Stimulated activated CD8-positive, alpha-beta memory T cell treated with anti-CD3 and anti-CD28 coated beads, Interleukin-15, amount 100 ng/mL, for 24 hours (primary cell): ENCODE data around the gene SYF2.
"Not testable (repeated sequence)": the region's sequence is repeated elsewhere in the genome, so short reads cannot be mapped to it uniquely, and the experiment has no call there.

Source experiments
- DNase-seq: peaks from one replicate; pipeline ENCODE4 v3.0.0-alpha.2; 2020; ENCODE audit warnings: low read depth

Gene SYF2

DNA sequence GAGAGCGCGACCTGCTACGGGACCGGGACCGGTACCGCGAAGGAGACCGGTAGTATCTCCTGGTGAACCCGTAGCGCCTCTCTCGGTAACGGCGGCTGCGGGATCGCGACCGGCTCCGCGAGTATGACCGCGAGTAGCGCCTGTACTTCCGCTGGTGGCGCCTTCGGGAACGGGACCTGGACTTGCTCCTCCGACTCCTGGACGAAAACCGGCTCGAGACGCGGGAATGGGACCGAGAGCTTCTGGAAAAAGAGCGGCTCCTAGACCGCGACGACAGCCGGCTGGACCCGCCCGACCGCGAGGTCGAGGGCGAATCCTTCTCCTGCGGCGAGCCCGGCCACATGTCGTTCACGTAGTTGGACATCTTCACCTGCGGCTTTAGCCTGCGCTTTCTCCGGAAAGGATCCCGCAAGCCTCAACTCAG lies 14.3 kb upstream of the SYF2 start:
- no peak for DNase-seq

DNA sequence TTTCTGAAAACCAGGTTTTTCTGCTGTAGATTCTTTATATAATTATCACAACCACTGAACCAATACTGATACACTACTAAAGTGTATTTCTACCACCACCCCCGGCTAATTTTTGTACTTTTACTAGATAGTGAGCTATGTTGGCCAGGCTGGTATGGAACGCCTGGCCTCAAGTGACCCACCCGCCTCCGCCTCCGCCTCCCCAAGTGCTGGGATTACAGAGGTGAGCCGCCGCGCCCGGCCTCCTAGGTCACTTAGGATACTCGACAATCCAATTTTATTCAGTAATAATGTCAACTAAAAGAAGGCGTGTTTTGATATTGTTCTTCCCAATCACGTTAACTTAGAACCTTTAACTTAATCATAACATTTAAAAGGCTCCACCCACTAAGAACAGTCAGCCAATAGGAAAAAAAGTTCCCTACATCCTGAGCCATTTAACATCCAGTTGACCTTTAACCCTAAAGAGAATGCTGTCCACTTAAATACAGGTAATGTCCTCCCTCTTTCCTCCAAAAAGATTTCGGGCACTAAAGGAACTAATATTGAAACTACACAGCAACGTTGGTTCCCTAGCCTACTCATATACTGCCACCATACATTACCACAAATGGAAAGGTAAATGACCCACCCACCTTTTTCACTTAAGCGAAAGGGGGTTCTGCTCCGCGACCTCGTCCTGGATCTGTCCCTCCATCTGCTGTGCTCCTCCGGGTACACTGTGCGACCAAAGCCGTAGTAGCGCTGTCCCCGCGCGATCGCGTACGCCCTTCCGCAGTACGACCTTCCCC lies 13.7 kb upstream of the SYF2 start:
- no peak for DNase-seq

DNA sequence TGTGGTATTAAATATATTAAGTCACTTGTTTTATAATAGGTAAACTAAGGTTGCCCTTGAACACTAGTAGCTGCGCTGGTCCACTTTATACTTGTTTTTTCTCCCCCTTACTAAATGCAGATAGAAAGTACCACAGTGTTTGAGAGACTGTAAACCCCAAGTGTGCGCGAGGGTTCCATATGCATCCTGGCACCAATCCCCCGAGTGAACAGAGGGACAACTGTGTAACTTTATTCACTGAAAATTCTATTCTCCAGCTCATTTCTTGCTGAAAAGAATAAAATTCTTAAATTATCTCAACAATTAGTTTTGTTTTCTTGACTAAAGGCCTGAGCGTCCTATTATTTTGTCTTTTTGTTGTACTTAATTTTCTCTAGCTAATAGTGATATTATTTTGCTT lies 13.1 kb upstream of the SYF2 start:
- DNase-seq, result no peak

DNA sequence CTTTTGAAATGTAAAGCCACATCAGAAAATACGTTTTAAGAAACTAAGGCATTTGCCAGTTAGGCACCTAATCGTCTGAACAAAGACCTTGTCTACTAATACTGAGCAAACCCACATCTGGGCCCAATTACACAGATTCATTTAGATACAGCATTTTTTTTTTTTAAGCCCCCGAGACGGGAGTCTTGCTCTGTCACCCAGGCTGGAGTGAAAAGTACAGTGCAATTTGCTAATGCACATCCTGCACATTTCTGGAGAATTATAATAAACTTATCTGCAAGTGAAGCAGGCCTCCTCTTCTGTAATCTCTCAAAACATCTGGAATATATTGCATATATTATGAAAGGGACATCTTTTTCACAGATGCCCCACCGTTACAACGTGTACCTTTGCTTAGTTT lies 11.6 kb upstream of the SYF2 start:
- no peak for DNase-seq

DNA sequence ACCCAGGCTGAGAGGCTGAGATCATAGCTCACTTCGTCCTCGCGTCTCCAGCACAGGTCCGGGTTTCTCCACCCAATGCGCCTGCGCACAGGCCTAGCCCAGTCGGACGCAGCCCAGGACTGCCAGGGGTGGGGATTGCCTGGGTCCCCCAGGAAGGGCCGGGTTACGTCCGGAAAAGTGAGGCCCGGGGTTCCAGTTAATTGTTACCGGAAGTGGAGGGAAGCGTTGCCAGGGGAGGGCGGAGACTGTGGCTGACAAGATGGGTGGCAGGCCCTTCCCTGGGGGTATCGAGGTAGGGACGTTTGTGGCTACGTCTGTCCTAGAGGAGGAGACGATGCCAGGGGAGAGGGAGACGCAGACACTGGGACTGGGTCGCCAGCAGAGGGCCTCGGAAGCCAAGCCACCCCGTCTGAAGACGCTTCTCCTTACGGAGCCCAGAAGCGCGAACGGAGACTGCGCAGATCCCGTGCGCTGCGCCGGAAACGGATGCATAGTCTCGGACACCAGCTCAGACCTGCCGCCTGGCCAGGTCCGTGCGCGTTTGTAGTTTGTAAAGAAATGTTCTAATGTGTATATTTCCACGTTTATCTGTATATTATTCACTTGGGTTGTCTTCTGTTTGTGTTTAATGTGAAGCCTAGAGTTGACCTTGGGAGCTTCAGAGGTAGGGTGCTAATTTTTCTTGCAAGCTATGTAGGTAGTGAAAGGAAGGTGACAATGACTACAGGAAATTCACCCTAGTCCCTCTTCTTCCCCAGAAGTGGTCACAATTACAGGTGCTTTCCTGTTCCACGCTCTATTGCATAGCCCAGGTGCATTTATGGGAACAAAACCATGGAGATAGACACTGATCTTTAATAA lies 7.6 kb upstream of the SYF2 start:
- peak; percentile 75 for DNase-seq

DNA sequence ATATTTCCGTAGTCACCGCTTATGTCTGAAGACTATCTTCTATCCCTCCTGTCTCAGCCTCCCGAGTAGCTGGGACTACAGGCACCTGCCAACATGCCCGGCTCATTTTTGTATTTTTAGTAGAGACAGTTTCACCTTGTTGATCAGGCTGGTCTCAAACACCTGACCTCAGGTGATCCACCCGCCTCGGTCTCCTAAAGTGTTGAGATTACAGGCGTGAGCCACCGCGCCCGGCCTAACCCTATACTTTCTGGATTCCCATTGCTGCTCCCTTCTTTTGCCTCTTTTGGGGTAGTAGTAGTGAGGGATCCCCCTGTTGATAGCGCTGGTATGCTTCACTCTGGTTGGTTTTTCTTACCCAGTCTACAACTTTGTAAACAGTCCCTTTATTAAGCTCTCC lies 5.7 kb upstream of the SYF2 start:
- DNase-seq, result no peak

- DNase-seq, result not testable (repeated sequence)
These were observed 4.0 kb upstream of the SYF2 start for GRCh38 chr1:25236261-25236660.

DNA sequence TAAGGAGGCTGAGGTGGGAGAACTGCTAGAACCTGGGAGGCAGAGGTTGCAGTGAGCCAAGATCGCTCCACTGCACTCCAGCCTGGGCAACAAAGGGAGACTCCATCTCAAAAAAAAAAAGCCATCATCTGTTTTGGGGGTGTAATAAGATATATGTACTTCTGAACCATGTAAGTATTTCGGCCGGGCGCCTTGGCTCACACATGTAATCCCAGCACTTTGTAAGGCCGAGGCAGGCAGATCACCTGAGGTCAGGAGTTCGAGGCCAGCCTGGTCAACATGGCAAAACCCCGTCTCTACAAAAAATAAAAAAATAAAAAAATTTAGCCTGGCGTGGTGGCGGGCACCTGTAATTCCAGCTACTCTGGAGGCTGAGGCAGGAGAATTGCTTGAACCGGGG lies 3.1 kb upstream of the SYF2 start:
- not testable (repeated sequence) for DNase-seq

GRCh38 chr1:25232866-25233784 lies 823 bp upstream of the SYF2 start:
- no peak for DNase-seq

DNA sequence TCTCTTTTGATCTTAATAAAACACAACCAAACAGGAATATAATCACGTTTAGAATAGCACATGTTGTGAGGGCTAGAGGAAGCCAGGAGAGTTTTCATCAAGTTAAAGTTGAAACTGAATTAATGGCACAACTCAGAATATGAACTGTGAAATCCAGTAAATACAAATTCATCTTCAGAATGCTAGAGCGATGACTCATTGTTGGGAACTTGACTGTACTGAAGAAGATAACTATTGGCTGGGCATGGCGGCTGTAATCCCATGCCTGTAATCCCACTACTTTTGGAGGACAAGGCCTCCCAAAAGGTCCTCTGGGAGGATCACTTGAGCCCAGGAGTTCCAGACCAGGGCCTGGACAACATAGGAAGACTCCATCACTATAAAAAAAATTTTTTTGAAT lies 8.8 kb downstream of the SYF2 start:
- no peak for DNase-seq

DNA sequence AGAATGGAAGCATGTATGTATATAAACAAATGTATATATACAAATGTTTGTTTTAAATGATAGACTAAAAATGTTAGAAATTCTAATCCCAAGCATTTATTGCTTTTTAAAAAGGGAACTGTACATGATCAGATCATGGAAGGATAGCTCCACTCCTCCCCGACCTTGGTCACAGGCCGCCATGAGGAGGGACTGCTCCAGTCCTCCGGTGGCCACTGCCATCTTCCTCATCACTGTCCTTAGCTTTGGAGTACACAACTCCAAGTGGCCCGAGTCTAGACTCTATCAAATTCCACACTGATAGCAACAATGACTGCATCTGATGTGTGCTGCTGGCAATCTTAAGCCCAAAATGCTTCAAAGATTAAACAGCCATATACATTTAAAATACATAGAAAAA lies 9.7 kb downstream of the SYF2 start:
- DNase-seq, result no peak

DNA sequence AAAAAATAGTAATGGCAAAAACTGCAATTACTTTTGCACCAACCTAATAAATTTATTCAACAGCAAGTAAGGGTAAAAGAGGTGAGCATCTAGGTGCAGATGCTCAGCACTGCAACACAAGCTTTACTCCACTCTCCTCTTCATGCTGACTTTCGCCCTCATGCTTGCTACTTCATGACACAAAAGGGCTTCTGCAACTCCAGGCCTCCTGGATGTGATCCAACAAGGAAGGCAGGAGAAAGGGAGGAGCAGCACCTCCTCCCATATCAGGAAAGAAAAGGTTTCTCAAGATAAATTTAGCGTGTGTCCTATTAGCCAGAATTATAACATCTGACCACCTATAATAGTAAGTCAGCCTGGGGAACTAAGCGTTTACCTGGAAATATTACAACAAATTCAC lies 11.6 kb downstream of the SYF2 start:
- no peak for DNase-seq

- DNase-seq, result no peak
These were observed 12.5 kb downstream of the SYF2 start for GRCh38 chr1:25219661-25220251.

DNA sequence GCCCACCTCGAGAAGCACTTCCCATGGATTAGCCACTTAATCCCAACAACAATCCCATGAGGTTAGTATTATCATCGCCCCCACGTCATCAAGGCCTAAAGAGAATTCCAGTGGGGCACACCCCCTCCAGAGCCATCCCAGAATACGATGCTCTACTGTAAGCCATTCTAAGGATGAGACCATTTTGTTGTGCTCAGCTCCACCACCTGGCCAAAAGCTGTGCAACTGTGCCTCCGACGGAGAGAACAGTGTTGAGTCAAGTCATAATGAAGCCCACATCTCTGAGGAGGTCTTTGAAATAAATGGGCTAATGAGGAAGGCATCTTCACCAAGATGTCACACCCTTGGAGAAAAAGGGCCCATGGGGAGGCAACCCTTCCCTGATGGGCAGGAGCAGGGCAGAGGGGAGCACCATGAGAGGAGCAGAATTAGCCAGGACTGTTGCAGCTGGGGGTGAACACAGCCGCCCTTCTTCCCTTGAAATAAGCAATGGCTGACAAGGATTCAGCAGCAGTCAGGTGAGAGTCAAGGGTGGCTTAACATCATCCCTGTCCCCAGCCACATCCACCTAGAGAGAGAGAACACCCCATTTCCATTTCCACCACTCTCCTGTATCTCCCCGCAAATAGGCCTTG lies 14.6 kb downstream of the SYF2 start:
- DNase-seq, result no peak

GRCh38 chr1:25217015-25217414 lies 15.3 kb downstream of the SYF2 start:
- DNase-seq, result no peak

DNA sequence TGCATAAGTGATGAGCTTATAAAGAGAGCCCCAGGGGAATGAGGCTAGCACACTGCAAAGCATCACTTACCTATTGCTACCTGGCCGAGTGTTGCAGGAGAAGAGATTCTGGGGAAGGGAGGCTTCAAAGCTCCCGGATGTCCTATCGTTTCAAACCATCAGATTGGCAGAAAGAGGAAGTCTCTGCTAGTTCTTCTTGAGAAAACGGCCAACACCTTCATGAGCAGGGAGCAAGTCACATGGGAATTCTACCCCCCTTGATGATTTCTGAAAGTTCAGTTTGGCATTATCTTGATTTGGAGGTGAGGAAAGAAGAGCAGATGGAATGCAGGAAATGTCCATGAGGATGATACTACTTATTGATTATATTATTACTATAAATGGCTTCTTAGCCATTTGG lies 16.2 kb downstream of the SYF2 start:
- DNase-seq, result no peak

DNA sequence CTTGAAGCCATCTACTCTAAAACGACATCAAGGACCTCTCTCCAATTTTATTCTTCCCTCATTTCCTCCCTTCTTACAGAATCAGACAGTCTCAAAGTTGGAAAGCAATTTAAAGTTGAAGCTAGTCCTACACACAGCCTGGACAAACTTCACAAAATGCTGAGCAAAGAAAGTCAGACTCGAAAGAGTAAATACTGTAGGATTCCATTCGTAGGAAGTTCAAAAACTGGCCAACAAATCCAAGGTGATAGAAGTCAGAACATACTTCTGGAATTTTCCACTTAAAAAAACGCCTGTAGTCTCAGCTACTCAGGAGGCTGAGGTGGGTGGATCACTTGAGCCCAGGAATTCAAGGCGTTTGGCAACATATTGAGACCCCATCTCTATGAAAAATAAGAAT lies 19.6 kb downstream of the SYF2 start:
- DNase-seq, result no peak

DNA sequence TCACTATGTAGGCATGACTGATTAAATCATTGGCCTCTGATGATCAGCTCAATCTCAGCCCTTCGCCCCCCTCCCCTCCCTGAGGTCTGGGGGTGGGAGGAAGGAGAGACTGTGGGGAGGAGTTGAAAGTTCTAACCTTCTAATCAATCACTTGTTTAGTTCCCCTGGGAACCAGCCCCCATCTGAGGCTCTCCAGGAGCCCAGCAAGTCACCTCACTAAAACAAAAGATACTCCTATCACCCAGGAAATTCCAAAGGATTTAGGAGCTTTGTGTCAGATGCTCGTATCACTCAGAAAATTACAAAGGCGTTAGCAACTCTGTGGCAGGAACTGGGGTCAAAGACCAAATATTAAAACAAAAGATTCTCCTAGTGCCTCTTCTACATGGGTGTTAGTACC lies 21.6 kb downstream of the SYF2 start:
- no peak for DNase-seq

GRCh38 chr1:25209516-25209915 lies 22.8 kb downstream of the SYF2 start:
- DNase-seq, result no peak

- no peak for DNase-seq
These were observed 23.6 kb downstream of the SYF2 start for GRCh38 chr1:25208561-25209222.

DNA sequence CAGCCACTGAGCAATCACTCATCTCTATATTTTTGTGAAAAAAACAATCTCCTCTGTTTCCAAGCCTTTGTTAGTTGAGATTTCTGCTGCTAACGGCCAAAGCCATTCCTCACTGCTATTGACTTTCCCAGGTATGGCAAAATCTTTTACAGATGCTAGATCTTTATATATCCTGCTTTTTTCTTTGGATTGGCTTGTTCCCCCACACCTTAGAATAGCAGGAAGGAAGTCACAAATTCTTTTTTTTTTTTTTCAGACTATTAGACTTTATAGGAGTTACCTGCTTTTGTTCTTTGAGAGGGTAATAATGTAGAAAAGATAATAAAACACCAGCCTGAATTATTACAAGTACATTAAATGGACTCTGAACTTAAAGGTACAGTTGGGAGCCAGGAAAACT lies 24.2 kb downstream of the SYF2 start:
- no peak for DNase-seq
